Uterus (tissue), 2 donors: ENCODE measurements around the gene LMTK2.

Source experiments
- CTCF ChIP-seq, 4 experiments: fragments of 200-600 bp in 2 of 4; fragments of 450-650 bp in 2 of 4; sonication (generic) in 2 of 4; IDR thresholded peaks; one replicate each; pipeline ENCODE4 v1.5.1; 2016 to 2019; ENCODE audit warnings: antibody characterized with exemption in 4 of 4, mild to moderate bottlenecking in 2 of 4, moderate library complexity in 1 of 4
- POLR2A ChIP-seq, 2 donors: fragments of 450-650 bp; IDR thresholded peaks; one replicate each; pipeline ENCODE4 v1.6.1; 2016; ENCODE audit warnings: antibody characterized with exemption in 2 of 2, mild to moderate bottlenecking in 1 of 2, moderate library complexity in 1 of 2

GRCh38 chr7:98225913-98226614 lies 119.4 kb downstream of the LMTK2 start:
- TF ChIP-seq CTCF (IDR thresholded peaks at IDR 0.05) = no peak
- no peak for TF ChIP-seq POLR2A (IDR thresholded peaks at IDR 0.05)
